GM18507 (cell line): ENCODE results near the gene TMPRSS5.
A peak's percentile ranks its signal among the peaks of the same experiment; 100 is the strongest.

Source experiments
- DNase-seq: peaks from one replicate; pipeline ENCODE4 v3.0.0; 2011; ENCODE audit warnings: low read depth; ENCODE audit not compliant: insufficient read length; ENCODE audit errors: extremely low spot score
- FAIRE-seq: peaks from 2 replicates; lab custom pipeline; 2011; peaks lifted over from hg19 to GRCh38; lab: Jason Lieb, UNC

TMPRSS5 gene

GRCh38 chr11:113698515-113698914 is 7.6 kb downstream of the TMPRSS5 start:
- no peak for FAIRE-seq
- DNase-seq: no peak

- FAIRE-seq (no peak), DNase-seq (no peak)
These were observed 8.2 kb downstream of the TMPRSS5 start for GRCh38 chr11:113697756-113698407.

GRCh38 chr11:113697111-113697510 is 9.0 kb downstream of the TMPRSS5 start:
- DNase-seq: no peak
- FAIRE-seq: no peak

- FAIRE-seq: no peak
- no peak for DNase-seq
These were observed 10.9 kb downstream of the TMPRSS5 start for GRCh38 chr11:113695207-113695606.

GRCh38 chr11:113694390-113694789 is 11.7 kb downstream of the TMPRSS5 start:
- no peak for FAIRE-seq
- DNase-seq: no peak

- no peak for FAIRE-seq
- DNase-seq: no peak
These were observed 13.1 kb downstream of the TMPRSS5 start for GRCh38 chr11:113693030-113693429.

- no peak for DNase-seq
These were observed 15.2 kb downstream of the TMPRSS5 start for GRCh38 chr11:113690619-113691569.

GRCh38 chr11:113689768-113690618 is 16.1 kb downstream of the TMPRSS5 start:
- DNase-seq (no peak), FAIRE-seq (no peak)

More at GRCh38 chr11:113690619-113691569, 15.2 kb downstream of the TMPRSS5 start:
- no peak for FAIRE-seq

GRCh38 chr11:113685654-113686359 is 20.3 kb downstream of the TMPRSS5 start:
- FAIRE-seq: peak; percentile 69

GRCh38 chr11:113684496-113684895 is 21.6 kb downstream of the TMPRSS5 start:
- no peak for FAIRE-seq
- no peak for DNase-seq

More at GRCh38 chr11:113685654-113686359, 20.3 kb downstream of the TMPRSS5 start:
- no peak for DNase-seq

GRCh38 chr11:113683481-113684046 is 22.5 kb downstream of the TMPRSS5 start:
- FAIRE-seq (no peak), DNase-seq (no peak)

- DNase-seq (no peak), FAIRE-seq (no peak)
These were observed 24.2 kb downstream of the TMPRSS5 start for GRCh38 chr11:113681711-113682413.

GRCh38 chr11:113681282-113681681 is 24.8 kb downstream of the TMPRSS5 start:
- no peak for FAIRE-seq

GRCh38 chr11:113677685-113678084 is 28.4 kb downstream of the TMPRSS5 start:
- no peak for FAIRE-seq
- DNase-seq: no peak

More at GRCh38 chr11:113681282-113681681, 24.8 kb downstream of the TMPRSS5 start:
- DNase-seq: no peak

- FAIRE-seq (no peak), DNase-seq (no peak)
These were observed 30.5 kb downstream of the TMPRSS5 start for GRCh38 chr11:113675565-113675964.

GRCh38 chr11:113675003-113675561 is 31.0 kb downstream of the TMPRSS5 start:
- DNase-seq (peak; percentile 20), FAIRE-seq (no peak)

GRCh38 chr11:113674397-113674685 is 31.8 kb downstream of the TMPRSS5 start:
- no peak for FAIRE-seq

More at GRCh38 chr11:113674397-113674685, 31.8 kb downstream of the TMPRSS5 start:
- no peak for DNase-seq
